Glutamatergic neuron (in vitro differentiated cells): ENCODE results near the gene SYNE3. TPM values are rescaled to one million over a fixed set of nuclear protein-coding genes. Genes with fewer than 3 reads are reported as not detected.

Source experiments
- DNase-seq: peaks from one replicate; pipeline ENCODE4 v3.0.0; 2022
- H3K27ac Mint-ChIP-seq: one replicate; pipeline ENCODE4 v1.8.0; 2020; ENCODE audit warnings: mild to moderate bottlenecking, mixed read lengths, inconsistent platforms; ENCODE audit not compliant: unreplicated experiment
- H3K27me3 Mint-ChIP-seq: one replicate; pipeline ENCODE4 v1.8.0; 2020; ENCODE audit warnings: mild to moderate bottlenecking, moderate library complexity, mixed read lengths, inconsistent platforms; ENCODE audit not compliant: unreplicated experiment
- H3K36me3 Mint-ChIP-seq: one replicate; pipeline ENCODE4 v1.8.0; 2020; ENCODE audit warnings: mild to moderate bottlenecking, mixed read lengths, inconsistent platforms; ENCODE audit not compliant: unreplicated experiment
- H3K4me1 Mint-ChIP-seq: one replicate; pipeline ENCODE4 v1.8.0; 2020; ENCODE audit warnings: mild to moderate bottlenecking, low read depth, mixed read lengths, inconsistent platforms; ENCODE audit not compliant: unreplicated experiment
- H3K4me3 Mint-ChIP-seq: one replicate; pipeline ENCODE4 v1.8.0; 2020; ENCODE audit warnings: mild to moderate bottlenecking, mixed read lengths, inconsistent platforms; ENCODE audit not compliant: unreplicated experiment
- H3K9me3 Mint-ChIP-seq: one replicate; pipeline ENCODE4 v1.8.0; 2020; ENCODE audit warnings: mild to moderate bottlenecking, moderate library complexity, mixed read lengths, inconsistent platforms; ENCODE audit not compliant: unreplicated experiment
- CTCF ChIP-seq: fragments of 200-600 bp; sonication (generic); IDR thresholded peaks from one replicate; pipeline ENCODE4 v1.5.0; 2021; ENCODE audit not compliant: partially characterized antibody, unreplicated experiment
- total RNA-seq: library from RNA; stranded (reverse); fragmentation: NEBNext Ultra II Directional; extraction: Animal tissue kit (Norgen Biotek cat#: 25700); gene quantifications from one replicate; pipeline ENCODE4 v1.2.1, GENCODE V29; 2021; ENCODE audit not compliant: unreplicated experiment

Gene SYNE3
- total RNA-seq, 1 donor from 2014 or later, result 7.1 TPM

GRCh38 chr14:95476747-95477146 lies 39.7 kb downstream of the SYNE3 start:
- TF ChIP-seq CTCF, result no peak
- peaks cover 15% of the 10 kb centered on the region for H3K4me1 Mint-ChIP-seq
- no peaks in the 10 kb centered on the region for H3K36me3 Mint-ChIP-seq
- peaks cover 5% of the 10 kb centered on the region for H3K27me3 Mint-ChIP-seq
- no peaks in the 10 kb centered on the region for H3K9me3 Mint-ChIP-seq
- no peak for DNase-seq
- no peak overlapping the region for H3K27ac Mint-ChIP-seq
- no peak overlapping the region for H3K4me3 Mint-ChIP-seq

GRCh38 chr14:95475540-95476240 lies 40.8 kb downstream of the SYNE3 start:
- Mint-ChIP-seq H3K4me3 (no peak overlapping the region), H3K36me3 (no peaks in the 10 kb centered on the region), H3K4me1 (peaks cover 8% of the 10 kb centered on the region), H3K27ac (no peak overlapping the region), H3K9me3 (peaks cover 2% of the 10 kb centered on the region), H3K27me3 (peaks cover 6% of the 10 kb centered on the region)
- no peak for DNase-seq
- TF ChIP-seq CTCF, result no peak

GRCh38 chr14:95474941-95475340 lies 41.5 kb downstream of the SYNE3 start:
- no peak for DNase-seq
- no peak overlapping the region for H3K27ac Mint-ChIP-seq

GRCh38 chr14:95474486-95474885 lies 42.0 kb downstream of the SYNE3 start:
- TF ChIP-seq CTCF, result no peak
- Mint-ChIP-seq H3K27ac (no peak overlapping the region), H3K27me3 (peaks cover 5% of the 10 kb centered on the region), H3K4me1 (no peaks in the 10 kb centered on the region), H3K36me3 (no peaks in the 10 kb centered on the region), H3K9me3 (peaks cover 2% of the 10 kb centered on the region), H3K4me3 (no peak overlapping the region)
- DNase-seq, result no peak

More at GRCh38 chr14:95474941-95475340, 41.5 kb downstream of the SYNE3 start:
- no peak overlapping the region for H3K4me3 Mint-ChIP-seq
- peaks cover 2% of the 10 kb centered on the region for H3K9me3 Mint-ChIP-seq
- H3K36me3 Mint-ChIP-seq, result no peaks in the 10 kb centered on the region
- H3K4me1 Mint-ChIP-seq, result peaks cover 2% of the 10 kb centered on the region
- no peak for TF ChIP-seq CTCF
- peaks cover 5% of the 10 kb centered on the region for H3K27me3 Mint-ChIP-seq

- Mint-ChIP-seq H3K9me3 (peaks cover 2% of the 10 kb centered on the region), H3K4me3 (no peak overlapping the region), H3K27me3 (peaks cover 5% of the 10 kb centered on the region), H3K4me1 (peaks cover 7% of the 10 kb centered on the region), H3K36me3 (no peaks in the 10 kb centered on the region), H3K27ac (no peak overlapping the region)
- TF ChIP-seq CTCF, result no peak
- DNase-seq, result no peak
Measured at GRCh38 chr14:95472819-95473251, 43.6 kb downstream of the SYNE3 start.
